Ishikawa (cell line): ENCODE results near the gene THSD7A.
A peak's percentile ranks its signal among the peaks of the same experiment; 100 is the strongest.

ENCODE experiments used
- CEBPB ChIP-seq: IDR thresholded peaks from 2 replicates; pipeline ENCODE4 v1.6.1; 2012
- CREB1 ChIP-seq: IDR thresholded peaks from 2 replicates; pipeline ENCODE4 v1.6.1; 2012; ENCODE audit warnings: low read depth
- EGR1 ChIP-seq: IDR thresholded peaks from 2 replicates; pipeline ENCODE4 v1.6.1; 2012
- EP300 ChIP-seq: IDR thresholded peaks from 2 replicates; pipeline ENCODE4 v1.6.1; 2012; ENCODE audit warnings: borderline replicate concordance
- FOXM1 ChIP-seq: IDR thresholded peaks from 2 replicates; pipeline ENCODE4 v1.6.1; 2012; ENCODE audit warnings: low read depth, borderline replicate concordance
- MAX ChIP-seq: IDR thresholded peaks from 2 replicates; pipeline ENCODE4 v1.6.1; 2012
- NFIC ChIP-seq: IDR thresholded peaks from 2 replicates; pipeline ENCODE4 v1.6.1; 2012
- RAD21 ChIP-seq: IDR thresholded peaks from 2 replicates; pipeline ENCODE4 v1.6.1; 2012; ENCODE audit warnings: low read depth
- REST ChIP-seq: IDR thresholded peaks from 2 replicates; pipeline ENCODE4 v1.6.1; 2012; ENCODE audit warnings: low read depth, mild to moderate bottlenecking
- TAF1 ChIP-seq: IDR thresholded peaks from 2 replicates; pipeline ENCODE4 v1.6.1; 2012; ENCODE audit warnings: low read depth, mild to moderate bottlenecking
- TCF12 ChIP-seq: IDR thresholded peaks from 2 replicates; pipeline ENCODE4 v1.6.1; 2012; ENCODE audit warnings: low read depth
- TEAD4 ChIP-seq: IDR thresholded peaks from 2 replicates; pipeline ENCODE4 v1.6.1; 2012
- USF1 ChIP-seq: IDR thresholded peaks from 2 replicates; pipeline ENCODE4 v1.6.1; 2012
- YY1 ChIP-seq: IDR thresholded peaks from 2 replicates; pipeline ENCODE4 v1.6.1; 2012; ENCODE audit warnings: low read depth
- ZBTB7A ChIP-seq: IDR thresholded peaks from 2 replicates; pipeline ENCODE4 v1.6.1; 2012; ENCODE audit warnings: low read depth

Gene THSD7A

GRCh38 chr7:11379641-11380040, 452.4 kb downstream of the THSD7A start:
- TF ChIP-seq TCF12 = no peak
- TF ChIP-seq NFIC = no peak
- TF ChIP-seq MAX = no peak
- TF ChIP-seq RAD21 = no peak
- TF ChIP-seq EP300 = no peak
- TF ChIP-seq TAF1 = no peak
- TF ChIP-seq CREB1 = no peak
- no peak for TF ChIP-seq CEBPB
- no peak for TF ChIP-seq EGR1
- no peak for TF ChIP-seq TEAD4
- TF ChIP-seq FOXM1 = no peak
- TF ChIP-seq ZBTB7A = no peak

- TF ChIP-seq YY1 (no peak), EGR1 (no peak), CEBPB (no peak), ZBTB7A (no peak), EP300 (no peak), MAX (no peak), NFIC (no peak), FOXM1 (no peak), USF1 (no peak), TEAD4 (no peak), RAD21 (no peak), TAF1 (no peak), TCF12 (no peak), CREB1 (no peak), REST (no peak)
Measured at GRCh38 chr7:11376529-11376928, 455.5 kb downstream of the THSD7A start.

- no peak for TF ChIP-seq EP300
- no peak for TF ChIP-seq TEAD4
- no peak for TF ChIP-seq YY1
- no peak for TF ChIP-seq EGR1
- no peak for TF ChIP-seq ZBTB7A
- no peak for TF ChIP-seq REST
- no peak for TF ChIP-seq TCF12
- no peak for TF ChIP-seq USF1
Measured at GRCh38 chr7:11374629-11375028, 457.4 kb downstream of the THSD7A start.

GRCh38 chr7:11373546-11374142, 458.4 kb downstream of the THSD7A start:
- peak; percentile 61 for TF ChIP-seq RAD21
- no peak for TF ChIP-seq CREB1

- no peak for TF ChIP-seq ZBTB7A
- TF ChIP-seq FOXM1 = no peak
- no peak for TF ChIP-seq TEAD4
- no peak for TF ChIP-seq TAF1
- TF ChIP-seq MAX = no peak
- no peak for TF ChIP-seq REST
- no peak for TF ChIP-seq USF1
Measured at GRCh38 chr7:11369696-11370095, 462.3 kb downstream of the THSD7A start.
